Measurements from ENCODE around the gene LRMDA. TPM values are rescaled to one million over a fixed set of nuclear protein-coding genes. Genes with fewer than 3 reads are reported as not detected.

Gene LRMDA
- total and polyA plus RNA-seq, 2 of the 13 experiments (the other 11 are each of a cell fraction or from before 2014, with no cell fraction given): 13.4 to 22.0 TPM

- TF ChIP-seq HNRNPUL1 (IDR thresholded peaks at IDR 0.05; ENCODE audit: low read depth, low read length) (no peak), DNMT3B (CRISPR knock-in tag; conservative IDR thresholded peaks at IDR 0.05) (no peak), THYN1 (CRISPR knock-in tag; IDR thresholded peaks at IDR 0.05; ENCODE audit: borderline replicate concordance, low read depth) (no peak), GTF3A (CRISPR knock-in tag; conservative IDR thresholded peaks at IDR 0.05) (no peak), ZNF224 (CRISPR knock-in tag; IDR thresholded peaks at IDR 0.05) (no peak), ZNF75D (CRISPR knock-in tag; IDR thresholded peaks at IDR 0.05; ENCODE audit: borderline replicate concordance) (no peak), STAT5B (CRISPR knock-in tag; IDR thresholded peaks at IDR 0.05) (no peak), ATF2 (CRISPR knock-in tag; IDR thresholded peaks at IDR 0.05) (no peak), TRAFD1 (CRISPR knock-in tag; IDR thresholded peaks at IDR 0.05; ENCODE audit: borderline replicate concordance) (no peak), BATF2 (CRISPR knock-in tag; IDR thresholded peaks at IDR 0.05) (no peak), ZNF883 (CRISPR knock-in tag; IDR thresholded peaks at IDR 0.05; ENCODE audit: not compliant biosample characterization) (no peak)
- no peaks in the 10 kb centered on the region for H3K9me3 ChIP-seq (ENCODE audit: low read length)
- DNase-seq (ENCODE audit: low spot score): no peak
- no peak overlapping the region for H3K27ac ChIP-seq (ENCODE audit: extremely low read length, insufficient read depth, low read length)
- H3K4me2 ChIP-seq (ENCODE audit: low read depth, low read length): no peak overlapping the region
- FAIRE-seq: no peak
- no peaks in the 10 kb centered on the region for H3K36me3 ChIP-seq (replicated peaks in 1 of 2; ENCODE audit: control insufficient read depth in 1 of 2, insufficient read depth in 2 of 2, low read length in 2 of 2)
- H3K4me1 ChIP-seq (ENCODE audit: insufficient read depth, low read length): no peaks in the 10 kb centered on the region
- H2AFZ ChIP-seq (ENCODE audit: low read length): no peak overlapping the region
- no peaks in the 10 kb centered on the region for H3K27me3 ChIP-seq (ENCODE audit: control insufficient read depth in 1 of 2, insufficient read depth in 2 of 2, low read length in 2 of 2)
- ChIA-PET POLR2A (no interaction called here), CTCF (ENCODE audit: low intra/inter-chr PET ratio, low total read pairs) (no interaction called here)
- in situ Hi-C loops (cut with HindIII; ENCODE audit: extremely low pct_ligation_motif_present, low pct_unique_long_range_greater_than_20kb): loop anchor here (10.0 kb wide), 1 partner anchor 917 kb away; no protein-coding TSS in a partner anchor
- BruUV-seq (replicated peaks): no TSS peak
- no peak overlapping the region for H3K4me3 ChIP-seq (replicated peaks in 1 of 3; ENCODE audit: insufficient read depth in 1 of 3, low read depth in 2 of 3, low read length in 3 of 3)
- no peak for ATAC-seq
- intact Hi-C loops (cut with micrococcal nuclease; ENCODE audit: unreplicated experiment): no loop called here
- no peaks in the 10 kb centered on the region for H3K79me2 ChIP-seq (ENCODE audit: insufficient read depth, low read length)
- H4K20me1 ChIP-seq (ENCODE audit: insufficient read depth, low read length): no peaks in the 10 kb centered on the region
- H3K9ac ChIP-seq (ENCODE audit: insufficient read depth, low read depth, low read length): no peak overlapping the region
- 46% methylated on average over 3 of the region's 3 CpGs for WGBS (ENCODE audit: low lambda C conversion rate)
These were observed 43.3 kb upstream of the LRMDA start for GRCh38 chr10:75388082-75388481.

All from HepG2 (cell line).